GM12878 (cell line): ENCODE results near the gene RALGPS1. TPM values are rescaled to one million over a fixed set of nuclear protein-coding genes. Genes with fewer than 3 reads are reported as not detected.

Experiments used
- ATAC-seq: fragments of 200-7000 bp; cut with Tn5 transposase; 3 replicates; pipeline ENCODE4 v1.9.1; 2020; ENCODE audit warnings: mild to moderate bottlenecking, moderate library complexity
- BruUV-seq: library from RNA; stranded (reverse); fragments of 400-500 nt; replicated peaks from 2 replicates; lab custom pipeline; 2021; lab: Mats Ljungman, UMichigan
- CTCF ChIA-PET: fragments of 300-600 bp; sonication (Branson Sonifier 250); formaldehyde crosslinking; extraction: SDS; loops from one replicate; lab custom pipeline; 2021; ENCODE audit warnings: inconsistent platforms; lab: Yijun Ruan, JAX
- POLR2A ChIA-PET: fragments of 350-600 bp; formaldehyde crosslinking; extraction: SDS; loops from one replicate; lab custom pipeline; 2021; ENCODE audit warnings: inconsistent platforms; lab: Charles Lee
- RAD21 ChIA-PET: fragments of 300-600 bp; sonication (Branson Sonifier 250); formaldehyde crosslinking; loops from one replicate; lab custom pipeline; 2023; ENCODE audit warnings: antibody characterized with exemption; ENCODE audit not compliant: unreplicated experiment; lab: Charles Lee
- SMC1A ChIA-PET: fragments of 300-600 bp; sonication (Branson Sonifier 250); formaldehyde crosslinking; loops from one replicate; lab custom pipeline; 2023; ENCODE audit not compliant: unreplicated experiment, uncharacterized antibody; lab: Charles Lee
- DNase-seq: peaks from one replicate; pipeline ENCODE4 v3.0.0-alpha.2; 2011; ENCODE audit warnings: low read depth, low spot score
- FAIRE-seq: peaks from 3 replicates; lab custom pipeline; 2011; peaks lifted over from hg19 to GRCh38; lab: Jason Lieb, UNC
- H2AFZ ChIP-seq: 2 replicates; pipeline ENCODE4 v1.6.0; 2011; ENCODE audit warnings: low read depth, low read length, control low read depth; ENCODE audit not compliant: control insufficient read depth
- H3K27ac ChIP-seq: 2 replicates; pipeline ENCODE4 v1.5.1; 2011; ENCODE audit warnings: control low read depth; ENCODE audit not compliant: control insufficient read depth, insufficient read depth
- H3K27me3 ChIP-seq, 2 experiments: replicated peaks in 1 of 2; 2 replicates each; pipeline versions ENCODE4 v1.6.0 to v1.6.1; 2011; ENCODE audit warnings: low read length in 1 of 2; ENCODE audit not compliant: control insufficient read depth in 2 of 2, insufficient read depth in 2 of 2
- H3K36me3 ChIP-seq, 2 experiments: 2 replicates each; pipeline ENCODE4 v1.5.1; 2011; ENCODE audit warnings: low read length in 1 of 2; ENCODE audit not compliant: control insufficient read depth in 2 of 2, insufficient read depth in 2 of 2
- H3K4me1 ChIP-seq: 2 replicates; pipeline ENCODE4 v1.6.1; 2011; ENCODE audit warnings: mild to moderate bottlenecking, low read length, moderate library complexity, mixed read lengths; ENCODE audit not compliant: control insufficient read depth, insufficient read depth
- H3K4me2 ChIP-seq: 2 replicates; pipeline ENCODE4 v1.6.0; 2011; ENCODE audit warnings: control low read depth; ENCODE audit not compliant: control insufficient read depth, insufficient read depth
- H3K4me3 ChIP-seq: fragments of 200-600 bp; sonication (generic); 2 replicates; pipeline ENCODE4 v1.5.1; 2016
- H3K79me2 ChIP-seq: 2 replicates; pipeline ENCODE4 v1.6.0; 2011; ENCODE audit warnings: low read length; ENCODE audit not compliant: control insufficient read depth, insufficient read depth
- H3K9ac ChIP-seq: 2 replicates; pipeline ENCODE4 v1.8.0; 2011; ENCODE audit warnings: low read length, control low read depth, mixed read lengths; ENCODE audit not compliant: control insufficient read depth, insufficient read depth
- H3K9me3 ChIP-seq: replicated peaks from 3 replicates; pipeline ENCODE4 v1.5.1; 2011; ENCODE audit warnings: mild to moderate bottlenecking, low read length; ENCODE audit not compliant: control insufficient read depth, insufficient read depth
- H4K20me1 ChIP-seq: 2 replicates; pipeline ENCODE4 v1.6.0; 2011; ENCODE audit not compliant: control insufficient read depth, insufficient read depth
- RAD51 ChIP-seq: fragments of 450-650 bp; IDR thresholded peaks from 2 replicates; pipeline ENCODE4 v1.6.1; 2016; ENCODE audit warnings: moderate library complexity, mild to moderate bottlenecking, inconsistent platforms
- ZBED1 ChIP-seq: IDR thresholded peaks from 2 replicates; pipeline ENCODE4 v1.6.1; 2016; ENCODE audit warnings: borderline replicate concordance
- WGBS: methylation state at CpG from one replicate; pipeline ENCODE4 v1.1.6; 2016; ENCODE audit warnings: low lambda C conversion rate; ENCODE audit not compliant: insufficient replicate concordance, insufficient coverage; ENCODE audit errors: missing lambda C conversion rate; 5-methylcytosine and 5-hydroxymethylcytosine counted together
- in situ Hi-C: fragments of 300-500 bp; cut with MboI; formaldehyde crosslinking; loops from 9 replicates; pipeline ENCODE4 v1.14.3; 2018; ENCODE audit warnings: mixed read lengths
- intact Hi-C: fragments of 100-400 bp; cut with micrococcal nuclease; formaldehyde crosslinking; loops from one replicate; pipeline ENCODE4 v1.14.2; 2022; ENCODE audit not compliant: unreplicated experiment
- polyA plus RNA-seq, 11 experiments: library from polyadenylated mRNA; depleted of rRNA in 4 of 11; unstranded in 6 of 11; stranded (reverse) in 5 of 11; fragments of >200 nt; fragmentation: Nextera tagmentation in 4 of 11; fragmentation: Illumina TruSeq in 1 of 11; extraction: Ambion mirVana in 4 of 11; extraction: Trizol in 1 of 11; gene quantifications; 1 replicate in 1 of 11; 2 replicates in 10 of 11; pipeline versions ENCODE4 v1.2.1 to v1.2.3, GENCODE V29; 2011 to 2016; ENCODE audit warnings: inconsistent platforms in 2 of 11, missing spikeins in 2 of 11, low read depth in 1 of 11
- total RNA-seq, 4 experiments: library from RNA; depleted of rRNA in 3 of 4; stranded (reverse); fragments of >200 nt in 3 of 4; fragmentation: Illumina TruSeq in 1 of 4; extraction: Trizol in 1 of 4; gene quantifications; 2 replicates each; pipeline versions ENCODE4 v1.2.1 to v1.2.3, GENCODE V29; 2013 to 2021
- TF ChIP-seq, protein P1 (sequence below): fragments of 450-650 bp; IDR thresholded peaks from 2 replicates; pipeline ENCODE4 v1.6.1; 2017; ENCODE audit warnings: mild to moderate bottlenecking, low read depth, inconsistent platforms; ENCODE audit not compliant: poor library complexity, severe bottlenecking

RALGPS1 gene
- total and polyA plus RNA-seq, 10 of the 15 experiments (the other 5 are each of a cell fraction or from before 2014, with no cell fraction given) = 0.13 to 5.6 (median 2.7) TPM

DNA sequence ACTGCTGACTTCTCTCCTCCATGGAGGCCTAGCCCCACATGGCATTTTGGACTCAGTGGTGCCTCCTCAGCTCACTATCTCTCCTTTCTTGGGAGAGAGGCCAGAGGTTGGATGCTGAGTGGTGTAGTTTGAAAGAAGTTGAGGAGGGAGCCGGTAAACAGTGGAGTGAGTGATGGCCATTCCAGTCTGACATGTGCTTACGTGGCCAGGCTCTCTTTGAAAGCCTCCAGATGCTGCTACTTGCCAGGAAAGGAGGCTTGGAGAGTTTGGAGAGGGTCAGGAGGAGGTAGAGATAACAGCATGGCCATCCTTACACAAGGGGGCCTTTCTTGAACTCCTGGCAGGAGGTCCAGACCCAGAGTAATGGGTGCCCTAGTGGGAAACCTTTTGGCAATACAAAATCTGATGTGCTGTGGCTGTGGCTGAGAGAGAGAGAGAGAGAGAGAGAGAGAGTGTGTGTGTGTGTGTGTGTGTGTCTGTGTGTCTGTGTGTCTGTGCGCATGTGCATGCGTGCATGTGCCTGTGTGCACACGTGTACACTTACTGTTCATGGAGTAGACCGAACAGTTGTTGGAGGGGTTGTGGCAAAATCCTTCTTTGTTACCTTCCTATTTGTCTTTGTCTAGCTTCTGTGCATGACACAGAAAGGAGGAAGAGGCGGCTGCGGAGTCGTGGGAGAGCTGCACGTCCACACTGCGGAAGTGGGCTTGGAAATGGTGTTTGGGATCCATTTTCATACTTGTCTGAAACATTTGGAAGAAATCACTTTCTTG is 37.8 kb downstream of the RALGPS1 start:
- BruUV-seq = no TSS peak
- no peak overlapping the region for H3K4me2 ChIP-seq
- ATAC-seq = no peak
- ChIA-PET POLR2A (no interaction called here), RAD21 (no interaction called here), SMC1A (interaction anchor here (0.8 kb wide), 1 partner anchor 11 kb away, joined by 3 read pairs; no protein-coding TSS in a partner anchor), CTCF (interaction anchor here (1.5 to 1.8 kb wide), 2 partner anchors 12 to 13 kb away, joined by 5 to 6 read pairs; no protein-coding TSS in a partner anchor)
- intact Hi-C loops (no loop called here), in situ Hi-C loops (no loop called here)
- no peaks in the 10 kb centered on the region for H3K27me3 ChIP-seq
- H3K36me3 ChIP-seq = no peaks in the 10 kb centered on the region
- H3K79me2 ChIP-seq = no peaks in the 10 kb centered on the region
- no peak overlapping the region for H3K4me3 ChIP-seq
- H3K9ac ChIP-seq = no peak overlapping the region
- H3K4me1 ChIP-seq = no peaks in the 10 kb centered on the region
- H2AFZ ChIP-seq = no peak overlapping the region
- FAIRE-seq = no peak
- no peaks in the 10 kb centered on the region for H3K9me3 ChIP-seq
- no peak for DNase-seq
- H3K27ac ChIP-seq = no peak overlapping the region
- WGBS = 70% methylated on average over 11 of the region's 11 CpGs
- H4K20me1 ChIP-seq = no peaks in the 10 kb centered on the region
- no peak for TF ChIP-seq ZBED1
- TF ChIP-seq, protein P1, sequence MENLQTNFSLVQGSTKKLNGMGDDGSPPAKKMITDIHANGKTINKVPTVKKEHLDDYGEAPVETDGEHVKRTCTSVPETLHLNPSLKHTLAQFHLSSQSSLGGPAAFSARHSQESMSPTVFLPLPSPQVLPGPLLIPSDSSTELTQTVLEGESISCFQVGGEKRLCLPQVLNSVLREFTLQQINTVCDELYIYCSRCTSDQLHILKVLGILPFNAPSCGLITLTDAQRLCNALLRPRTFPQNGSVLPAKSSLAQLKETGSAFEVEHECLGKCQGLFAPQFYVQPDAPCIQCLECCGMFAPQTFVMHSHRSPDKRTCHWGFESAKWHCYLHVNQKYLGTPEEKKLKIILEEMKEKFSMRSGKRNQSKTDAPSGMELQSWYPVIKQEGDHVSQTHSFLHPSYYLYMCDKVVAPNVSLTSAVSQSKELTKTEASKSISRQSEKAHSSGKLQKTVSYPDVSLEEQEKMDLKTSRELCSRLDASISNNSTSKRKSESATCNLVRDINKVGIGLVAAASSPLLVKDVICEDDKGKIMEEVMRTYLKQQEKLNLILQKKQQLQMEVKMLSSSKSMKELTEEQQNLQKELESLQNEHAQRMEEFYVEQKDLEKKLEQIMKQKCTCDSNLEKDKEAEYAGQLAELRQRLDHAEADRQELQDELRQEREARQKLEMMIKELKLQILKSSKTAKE = no peak
- no peak for TF ChIP-seq RAD51
- TF ChIP-seq, all 136 proteins: peak for 0
